Peyer's patch (tissue), 4 donors: ENCODE results near the gene MYT1. TPM values are rescaled to one million over a fixed set of nuclear protein-coding genes. Genes with fewer than 3 reads are reported as not detected.
"Not testable (repeated sequence)": the region's sequence is repeated elsewhere in the genome, so short reads cannot be mapped to it uniquely, and the experiment has no call there.

Experiments
- DNase-seq, 3 donors: peaks; one replicate each; pipeline ENCODE4 v3.0.0-alpha.2; 2017 to 2019
- H3K27ac ChIP-seq, 4 donors: fragments of 200-600 bp; sonication (generic); one replicate each; pipeline ENCODE4 v1.5.1; 2016 to 2019
- H3K27me3 ChIP-seq, 2 donors: fragments of 200-600 bp; sonication (generic); one replicate each; pipeline ENCODE4 v1.5.1; 2019
- H3K36me3 ChIP-seq, 3 donors: fragments of 200-600 bp; sonication (generic); one replicate each; pipeline ENCODE4 v1.5.1; 2016 to 2019
- H3K4me1 ChIP-seq, 4 donors: fragments of 200-600 bp; sonication (generic); one replicate each; pipeline ENCODE4 v1.5.1; 2016 to 2019
- H3K4me3 ChIP-seq, 4 donors: fragments of 200-600 bp; sonication (generic); 1 replicate in 3 of 4; 2 replicates in 1 of 4; pipeline ENCODE4 v1.5.1; 2016 to 2019; ENCODE audit warnings: mild to moderate bottlenecking in 1 of 4
- H3K9me3 ChIP-seq, 4 donors: fragments of 200-600 bp; sonication (generic); one replicate each; pipeline ENCODE4 v1.5.1; 2016 to 2019; ENCODE audit warnings: mild to moderate bottlenecking in 1 of 4
- POLR2A ChIP-seq, 2 donors: fragments of 450-650 bp; IDR thresholded peaks; one replicate each; pipeline ENCODE4 v1.5.1; 2017; ENCODE audit warnings: antibody characterized with exemption in 2 of 2, mild to moderate bottlenecking in 2 of 2, moderate library complexity in 2 of 2
- total RNA-seq, 4 donors: library from RNA; depleted of rRNA; stranded (reverse); fragments of >200 nt; gene quantifications; one replicate each; pipeline ENCODE4 v1.1.0, GENCODE V29; 2016
- TF ChIP-seq, protein P1 (sequence below), 6 experiments: fragments of 450-650 bp in 4 of 6; fragments of 200-600 bp in 2 of 6; sonication (generic) in 1 of 6; IDR thresholded peaks; one replicate each; pipeline ENCODE4 v1.5.1; 2017 to 2019; ENCODE audit warnings: antibody characterized with exemption in 6 of 6, mild to moderate bottlenecking in 3 of 6, moderate library complexity in 1 of 6

Gene MYT1
- total RNA-seq, 4 donors from 2014 or later: 0.18 to 0.83 TPM; not detected in 2

DNA sequence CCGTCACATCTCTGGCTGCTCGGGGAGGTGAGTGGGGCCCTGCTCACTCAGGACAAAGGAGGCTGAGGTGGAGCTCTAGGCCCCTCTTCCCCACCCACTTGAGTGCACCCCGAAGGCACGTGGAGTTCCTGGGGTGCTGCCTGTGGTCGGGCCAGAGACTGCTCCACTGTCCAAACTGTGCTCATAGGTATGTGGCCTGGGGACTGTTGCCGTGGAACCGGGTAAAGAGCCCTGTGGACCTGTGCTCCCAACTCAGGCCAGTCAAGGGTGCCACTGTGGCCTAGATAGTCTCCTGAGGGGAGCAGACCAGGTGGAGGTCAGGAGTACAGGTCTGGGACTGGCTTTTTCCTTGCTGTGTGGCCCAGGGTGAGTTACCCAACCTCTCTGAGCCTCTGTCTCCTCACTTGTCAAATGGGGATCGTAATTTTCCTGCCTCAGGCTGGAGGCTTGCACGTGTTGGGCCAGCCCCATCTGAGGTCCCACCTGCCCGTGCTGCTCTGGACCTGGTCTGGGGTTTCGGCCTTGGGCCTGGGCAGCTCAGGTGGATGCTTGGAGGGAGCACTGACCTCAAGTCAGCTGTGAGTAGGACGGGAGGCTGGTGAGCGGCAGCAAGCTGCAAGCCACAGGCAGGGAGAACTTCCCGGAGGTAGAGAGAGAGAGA lies 44.4 kb upstream of the MYT1 start:
- H3K4me3 ChIP-seq: no peak overlapping the region
- peak; percentile 14 to 47 (median 41) for DNase-seq

DNA sequence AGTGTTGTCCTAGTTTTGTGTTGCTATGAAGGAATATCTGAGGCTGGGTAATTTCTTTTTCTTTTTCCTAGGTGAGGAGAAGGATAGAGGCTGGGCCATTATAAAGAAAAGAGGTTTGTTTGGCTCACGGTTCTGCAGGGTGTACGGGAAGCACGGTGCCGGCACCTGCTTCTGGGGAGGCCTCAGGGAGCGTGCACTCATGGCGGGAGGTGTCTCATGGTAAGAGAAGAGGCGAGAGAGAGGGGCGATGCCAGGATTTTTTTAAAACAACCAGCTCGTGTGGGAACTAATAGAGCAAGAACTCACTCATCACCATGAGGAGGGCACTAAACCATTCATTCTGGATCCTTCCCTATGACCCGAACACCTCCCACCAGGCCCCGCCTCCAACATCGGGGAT lies 42.7 kb upstream of the MYT1 start:
- peaks cover 0 to 5% (median 0%) of the 10 kb centered on the region in 4 donors for H3K4me1 ChIP-seq
- H3K27ac ChIP-seq: no peak overlapping the region
- no peaks in the 10 kb centered on the region for H3K36me3 ChIP-seq
- no peaks in the 10 kb centered on the region for H3K27me3 ChIP-seq
- H3K9me3 ChIP-seq: no peaks in the 10 kb centered on the region
- DNase-seq: peak in 2 of 3 donors; percentile 13 to 36
- TF ChIP-seq, protein P1, sequence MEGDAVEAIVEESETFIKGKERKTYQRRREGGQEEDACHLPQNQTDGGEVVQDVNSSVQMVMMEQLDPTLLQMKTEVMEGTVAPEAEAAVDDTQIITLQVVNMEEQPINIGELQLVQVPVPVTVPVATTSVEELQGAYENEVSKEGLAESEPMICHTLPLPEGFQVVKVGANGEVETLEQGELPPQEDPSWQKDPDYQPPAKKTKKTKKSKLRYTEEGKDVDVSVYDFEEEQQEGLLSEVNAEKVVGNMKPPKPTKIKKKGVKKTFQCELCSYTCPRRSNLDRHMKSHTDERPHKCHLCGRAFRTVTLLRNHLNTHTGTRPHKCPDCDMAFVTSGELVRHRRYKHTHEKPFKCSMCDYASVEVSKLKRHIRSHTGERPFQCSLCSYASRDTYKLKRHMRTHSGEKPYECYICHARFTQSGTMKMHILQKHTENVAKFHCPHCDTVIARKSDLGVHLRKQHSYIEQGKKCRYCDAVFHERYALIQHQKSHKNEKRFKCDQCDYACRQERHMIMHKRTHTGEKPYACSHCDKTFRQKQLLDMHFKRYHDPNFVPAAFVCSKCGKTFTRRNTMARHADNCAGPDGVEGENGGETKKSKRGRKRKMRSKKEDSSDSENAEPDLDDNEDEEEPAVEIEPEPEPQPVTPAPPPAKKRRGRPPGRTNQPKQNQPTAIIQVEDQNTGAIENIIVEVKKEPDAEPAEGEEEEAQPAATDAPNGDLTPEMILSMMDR (IDR thresholded peaks at IDR 0.05): no peak
- no peak overlapping the region for H3K4me3 ChIP-seq

More for the DNA sequence above, 44.4 kb upstream of the MYT1 start:
- H3K27ac ChIP-seq: peak overlapping the region in 1 of 4 donors; percentile 25
- H3K36me3 ChIP-seq: no peaks in the 10 kb centered on the region
- H3K4me1 ChIP-seq: peaks cover 0 to 5% (median 0%) of the 10 kb centered on the region in 4 donors
- H3K9me3 ChIP-seq: no peaks in the 10 kb centered on the region
- no peaks in the 10 kb centered on the region for H3K27me3 ChIP-seq
- TF ChIP-seq, protein P1 (IDR thresholded peaks at IDR 0.05): no peak
- TF ChIP-seq POLR2A (IDR thresholded peaks at IDR 0.05): no peak

DNA sequence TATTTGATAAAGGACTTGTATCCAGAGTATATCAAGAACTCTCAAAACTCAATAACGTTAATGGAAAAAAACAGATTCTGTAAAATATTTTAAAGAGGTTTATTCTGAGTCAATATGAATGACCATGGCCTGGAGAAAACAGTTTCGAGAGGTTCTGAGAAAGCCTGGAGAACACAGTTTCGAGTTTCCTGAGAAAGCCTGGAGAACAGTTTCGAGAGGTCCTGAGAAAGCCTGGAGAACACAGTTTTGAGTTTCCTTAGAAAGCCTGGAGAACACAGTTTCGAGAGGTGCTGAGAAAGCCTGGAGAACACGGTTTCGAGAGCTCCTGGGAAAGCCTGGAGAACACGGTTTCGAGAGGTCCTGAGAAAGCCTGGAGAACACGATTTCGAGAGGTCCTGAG lies 41.3 kb upstream of the MYT1 start:
- not testable (repeated sequence) for H3K4me3 ChIP-seq, H3K27ac ChIP-seq, DNase-seq, H3K4me1 ChIP-seq, H3K36me3 ChIP-seq, H3K9me3 ChIP-seq, H3K27me3 ChIP-seq

DNA sequence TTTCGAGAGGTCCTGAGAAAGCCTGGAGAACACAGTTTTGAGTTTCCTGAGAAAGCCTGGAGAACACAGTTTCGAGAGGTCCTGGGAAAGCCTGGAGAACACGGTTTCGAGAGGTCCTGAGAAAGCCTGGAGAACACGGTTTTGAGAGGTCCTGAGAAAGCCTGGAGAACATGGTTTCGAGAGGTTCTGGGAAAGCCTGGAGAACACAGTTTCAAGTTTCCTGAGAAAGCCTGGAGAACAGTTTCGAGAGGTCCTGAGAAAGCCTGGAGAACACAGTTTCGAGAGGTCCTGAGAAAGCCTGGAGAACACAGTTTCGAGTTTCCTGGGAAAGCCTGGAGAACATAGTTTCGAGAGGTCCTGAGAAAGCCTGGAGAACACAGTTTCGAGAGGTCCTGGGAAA lies 40.7 kb upstream of the MYT1 start:
- not testable (repeated sequence) for H3K36me3 ChIP-seq, H3K27me3 ChIP-seq, H3K4me3 ChIP-seq, H3K9me3 ChIP-seq, H3K4me1 ChIP-seq, H3K27ac ChIP-seq, DNase-seq

DNA sequence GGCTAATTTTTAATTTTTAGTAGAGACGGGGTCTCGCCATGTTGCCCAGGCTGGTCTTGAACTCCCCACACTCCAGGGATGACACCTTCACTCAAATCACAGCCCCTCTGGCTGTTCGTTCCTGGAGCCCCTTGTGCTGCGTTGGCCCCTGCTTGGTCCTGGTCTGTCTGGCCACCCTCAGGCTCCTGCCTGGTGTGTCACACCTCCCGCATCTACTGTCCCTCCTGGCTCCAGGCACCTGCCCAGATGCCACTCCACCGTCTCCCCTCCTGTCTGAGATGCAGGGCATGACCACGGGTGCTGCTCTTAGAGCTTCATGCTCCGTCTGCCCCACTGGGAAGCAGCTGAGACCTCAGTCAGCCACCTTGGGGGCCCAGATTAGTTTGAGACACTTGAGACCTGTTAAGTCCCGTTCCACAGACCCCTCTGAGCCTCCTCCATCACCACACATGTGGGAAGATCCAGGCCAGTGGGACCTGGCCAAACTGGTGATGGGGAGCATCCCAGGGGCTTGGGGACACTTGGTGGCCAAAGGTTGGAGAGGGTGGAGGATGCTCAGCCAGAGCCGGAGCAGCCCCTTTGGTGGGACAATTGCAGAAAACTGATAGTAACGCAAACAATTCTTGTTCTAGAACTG lies 35.0 kb upstream of the MYT1 start:
- Histone ChIP-seq H3K9me3 (no peaks in the 10 kb centered on the region), H3K4me1 (no peaks in the 10 kb centered on the region), H3K27me3 (no peaks in the 10 kb centered on the region), H3K36me3 (no peaks in the 10 kb centered on the region), H3K4me3 (no peak overlapping the region), H3K27ac (no peak overlapping the region)
- TF ChIP-seq, protein P1 (IDR thresholded peaks at IDR 0.05): no peak
- TF ChIP-seq POLR2A (IDR thresholded peaks at IDR 0.05): no peak
- DNase-seq: peak in 1 of 3 donors; percentile 24

DNA sequence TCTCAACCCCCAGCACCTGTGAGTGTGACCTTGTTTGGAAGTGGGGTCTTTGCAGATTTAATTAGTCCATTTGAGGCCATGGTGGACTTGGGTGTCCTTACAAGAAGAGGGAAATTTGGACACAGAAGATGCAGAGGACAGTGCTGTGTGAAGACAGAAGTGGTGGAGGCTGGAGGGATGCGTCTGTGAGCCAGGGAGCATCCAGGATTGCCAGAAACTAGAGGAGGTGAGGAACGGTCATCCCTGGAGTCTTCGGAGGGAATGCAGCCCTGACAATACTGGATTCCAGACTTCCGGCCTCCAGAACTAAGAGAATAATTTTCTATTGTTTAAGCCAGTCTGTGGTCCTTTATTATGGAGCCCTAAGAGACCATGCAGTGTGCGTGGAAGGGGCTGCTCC lies 34.0 kb upstream of the MYT1 start:
- no peak overlapping the region for H3K27ac ChIP-seq
- no peaks in the 10 kb centered on the region for H3K36me3 ChIP-seq
- no peak overlapping the region for H3K4me3 ChIP-seq
- peak in 1 of 3 donors; percentile 10 for DNase-seq
- H3K27me3 ChIP-seq: no peaks in the 10 kb centered on the region
- H3K4me1 ChIP-seq: no peaks in the 10 kb centered on the region
- H3K9me3 ChIP-seq: no peaks in the 10 kb centered on the region
- TF ChIP-seq, protein P1 (IDR thresholded peaks at IDR 0.05): no peak
- no peak for TF ChIP-seq POLR2A (IDR thresholded peaks at IDR 0.05)
